Stimulated activated naive B cell treated with anti-CD40 and anti-IgM and Interleukin-4, amounts not matched to agents 10 μg/mL and 1 μg/mL and 100 μg/mL, for 72 hours (primary cell): ENCODE results near the gene MDM4.
"Not testable (repeated sequence)": the region's sequence is repeated elsewhere in the genome, so short reads cannot be mapped to it uniquely, and the experiment has no call there.

ENCODE experiments used
- ATAC-seq, 2 donors: fragments of 150-1000 bp; cut with Tn5 transposase; replicated peaks; 2 replicates each; pipeline ENCODE4 v1.10.0; 2021; ENCODE audit warnings: moderate library complexity in 1 of 2
- DNase-seq: peaks from one replicate; pipeline ENCODE4 v3.0.0; 2021
- H3K27ac Mint-ChIP-seq: one replicate; pipeline ENCODE4 v1.8.0; 2022; ENCODE audit warnings: mild to moderate bottlenecking, mixed read lengths
- H3K27me3 Mint-ChIP-seq, 2 donors: one replicate each; pipeline ENCODE4 v1.8.0; 2022; ENCODE audit warnings: mixed read lengths in 2 of 2
- H3K36me3 Mint-ChIP-seq, 2 donors: one replicate each; pipeline ENCODE4 v1.8.0; 2022; ENCODE audit warnings: mixed read lengths in 2 of 2, mild to moderate bottlenecking in 1 of 2
- H3K4me1 Mint-ChIP-seq, 2 donors: one replicate each; pipeline ENCODE4 v1.8.0; 2022; ENCODE audit warnings: mixed read lengths in 2 of 2, mild to moderate bottlenecking in 1 of 2
- H3K4me3 Mint-ChIP-seq, 2 donors: one replicate each; pipeline ENCODE4 v1.8.0; 2022; ENCODE audit warnings: mild to moderate bottlenecking in 2 of 2, mixed read lengths in 2 of 2, moderate library complexity in 1 of 2
- H3K9me3 Mint-ChIP-seq, 2 donors: one replicate each; pipeline ENCODE4 v1.8.0; 2022; ENCODE audit warnings: mixed read lengths in 2 of 2, mild to moderate bottlenecking in 1 of 2

MDM4 gene

DNA sequence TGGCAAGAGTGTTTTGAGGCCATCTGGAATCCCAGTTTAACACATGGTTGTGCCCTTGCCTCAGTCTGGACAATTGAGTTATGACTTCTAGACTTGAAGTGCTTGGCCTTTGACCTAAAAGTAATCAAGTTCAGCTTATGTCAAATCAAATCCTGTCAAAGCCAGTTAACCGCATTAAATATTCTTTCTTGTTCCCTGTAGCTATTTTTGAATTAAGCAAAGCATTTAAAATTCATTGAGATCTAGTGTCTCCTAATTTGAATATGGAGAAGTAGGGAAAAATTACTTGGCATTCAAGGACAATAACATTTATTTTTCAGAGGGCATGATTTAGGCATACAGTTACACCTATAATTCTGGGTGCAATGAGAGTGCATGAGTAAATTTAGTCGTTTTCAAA, 32.1 kb downstream of the MDM4 start:
- DNase-seq = no peak
- H3K27me3 Mint-ChIP-seq = no peaks in the 10 kb centered on the region
- H3K9me3 Mint-ChIP-seq = no peaks in the 10 kb centered on the region
- no peak overlapping the region for H3K4me3 Mint-ChIP-seq
- peak overlapping the region; percentile 42 for H3K27ac Mint-ChIP-seq
- peaks cover 16 to 23% of the 10 kb centered on the region in 2 donors for H3K4me1 Mint-ChIP-seq
- H3K36me3 Mint-ChIP-seq = peaks cover 48 to 60% of the 10 kb centered on the region in 2 donors
- ATAC-seq = no peak

DNA sequence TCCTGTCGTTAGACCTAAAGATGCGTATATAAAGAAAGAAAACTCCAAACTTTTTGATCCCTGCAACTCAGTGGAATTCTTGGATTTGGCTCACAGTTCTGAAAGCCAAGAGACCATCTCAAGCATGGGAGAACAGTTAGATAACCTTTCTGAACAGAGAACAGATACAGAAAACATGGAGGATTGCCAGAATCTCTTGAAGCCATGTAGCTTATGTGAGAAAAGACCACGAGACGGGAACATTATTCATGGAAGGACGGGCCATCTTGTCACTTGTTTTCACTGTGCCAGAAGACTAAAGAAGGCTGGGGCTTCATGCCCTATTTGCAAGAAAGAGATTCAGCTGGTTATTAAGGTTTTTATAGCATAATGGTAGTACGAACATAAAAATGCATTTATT, 33.1 kb downstream of the MDM4 start:
- Mint-ChIP-seq H3K9me3 (no peaks in the 10 kb centered on the region), H3K4me1 (peaks cover 9 to 13% of the 10 kb centered on the region in 2 donors), H3K4me3 (no peak overlapping the region), H3K27me3 (no peaks in the 10 kb centered on the region), H3K36me3 (peaks cover 38 to 52% of the 10 kb centered on the region in 2 donors), H3K27ac (peak overlapping the region; percentile 51)
- ATAC-seq (no peak), DNase-seq (no peak)

DNA sequence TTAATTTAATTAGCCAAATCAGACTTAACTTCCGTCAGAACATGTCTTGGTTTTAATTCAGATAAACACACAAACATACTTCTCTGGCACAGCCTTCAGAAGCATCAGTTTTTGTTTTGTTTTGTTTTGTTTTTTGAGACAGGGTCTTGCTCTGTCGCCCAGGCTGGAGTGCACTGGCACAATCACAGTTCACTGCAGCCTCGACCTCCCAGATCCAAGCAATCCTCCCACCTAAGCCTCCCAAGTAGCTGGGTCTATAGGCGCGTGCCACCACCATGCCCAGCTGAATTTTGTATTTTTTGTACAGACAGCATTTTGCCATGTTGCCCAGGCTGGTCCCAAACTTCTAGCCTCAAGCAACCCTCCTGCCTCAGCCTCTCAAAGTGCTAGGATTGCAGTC, 34.7 kb downstream of the MDM4 start:
- H3K27me3 Mint-ChIP-seq = no peaks in the 10 kb centered on the region
- peaks cover 0 to 2% of the 10 kb centered on the region in 2 donors for H3K4me1 Mint-ChIP-seq
- peaks cover 31 to 39% of the 10 kb centered on the region in 2 donors for H3K36me3 Mint-ChIP-seq
- no peak overlapping the region for H3K4me3 Mint-ChIP-seq
- H3K9me3 Mint-ChIP-seq = no peaks in the 10 kb centered on the region
- ATAC-seq (no peak), DNase-seq (no peak)
- peak overlapping the region; percentile 56 for H3K27ac Mint-ChIP-seq

- Mint-ChIP-seq H3K36me3 (peaks cover 31 to 38% of the 10 kb centered on the region in 2 donors), H3K4me1 (peaks cover 15 to 44% of the 10 kb centered on the region in 2 donors), H3K27me3 (no peaks in the 10 kb centered on the region), H3K4me3 (no peak overlapping the region), H3K9me3 (no peaks in the 10 kb centered on the region), H3K27ac (no peak overlapping the region)
- ATAC-seq = no peak
- no peak for DNase-seq
These were observed 40.3 kb downstream of the MDM4 start for GRCh38 chr1:204556458-204557052.

DNA sequence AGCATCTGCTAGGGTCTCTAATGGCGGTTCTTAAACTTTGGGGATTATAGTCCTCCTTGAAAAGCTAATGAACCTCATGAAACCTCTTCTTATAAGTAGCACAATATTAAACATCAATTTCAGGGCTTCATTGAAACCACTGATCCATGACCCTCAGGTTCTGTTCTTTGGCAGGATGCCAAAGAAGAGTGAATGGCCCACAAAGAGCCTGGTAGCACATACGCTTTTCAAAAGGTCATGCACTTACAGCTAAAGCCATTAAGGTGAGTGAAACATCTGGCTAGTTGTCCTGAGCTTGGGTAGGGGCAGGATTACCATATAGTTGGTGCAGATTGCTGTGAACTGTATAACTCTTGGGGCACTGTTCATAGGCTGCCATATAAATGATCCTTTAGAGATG, 42.3 kb downstream of the MDM4 start:
- Mint-ChIP-seq H3K27ac (no peak overlapping the region), H3K9me3 (no peaks in the 10 kb centered on the region), H3K27me3 (no peaks in the 10 kb centered on the region), H3K4me3 (no peak overlapping the region), H3K36me3 (peaks cover 35 to 37% of the 10 kb centered on the region in 2 donors), H3K4me1 (peaks cover 21 to 58% of the 10 kb centered on the region in 2 donors)
- DNase-seq (no peak), ATAC-seq (peak; percentile 9 to 42)

DNA sequence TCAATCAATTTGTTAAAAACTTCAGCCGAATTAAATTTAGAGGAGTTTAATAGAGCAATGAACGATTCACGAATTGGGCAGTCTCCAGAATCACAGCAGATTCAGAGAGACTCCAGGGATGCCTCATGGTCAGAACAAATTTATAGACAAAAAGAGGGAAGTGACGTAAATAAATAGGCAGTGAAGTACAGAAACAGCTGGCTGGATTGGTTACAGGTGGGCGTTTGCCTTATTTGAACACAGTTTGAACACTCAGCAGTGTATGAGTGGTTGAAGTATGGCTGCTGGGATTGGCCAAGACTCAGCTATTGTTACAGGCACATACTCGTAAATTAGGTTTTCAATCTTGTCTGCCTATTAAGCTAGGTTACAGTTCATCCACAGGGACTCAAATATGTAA, 43.8 kb downstream of the MDM4 start:
- Mint-ChIP-seq H3K36me3 (peaks cover 43 to 44% of the 10 kb centered on the region in 2 donors), H3K4me1 (peaks cover 30 to 74% of the 10 kb centered on the region in 2 donors), H3K27ac (peak overlapping the region; percentile 74)
- H3K27me3 Mint-ChIP-seq, H3K9me3 Mint-ChIP-seq, H3K4me3 Mint-ChIP-seq: not testable (repeated sequence)
- DNase-seq (peak; percentile 12), ATAC-seq (peak; percentile 25 to 55)

- Mint-ChIP-seq H3K4me1 (peaks cover 34 to 79% of the 10 kb centered on the region in 2 donors), H3K4me3 (no peak overlapping the region), H3K9me3 (no peaks in the 10 kb centered on the region), H3K36me3 (peaks cover 42 to 48% of the 10 kb centered on the region in 2 donors), H3K27ac (peak overlapping the region; percentile 68), H3K27me3 (no peaks in the 10 kb centered on the region)
- no peak for DNase-seq
- ATAC-seq = no peak
These were observed 44.5 kb downstream of the MDM4 start for GRCh38 chr1:204560590-204561150.

- Mint-ChIP-seq H3K4me1 (peaks cover 37 to 82% of the 10 kb centered on the region in 2 donors), H3K36me3 (peaks cover 42 to 45% of the 10 kb centered on the region in 2 donors)
- ATAC-seq = no peak
These were observed 46.1 kb downstream of the MDM4 start for GRCh38 chr1:204562075-204562990.

GRCh38 chr1:204563307-204563706, 47.1 kb downstream of the MDM4 start:
- H3K36me3 Mint-ChIP-seq = peaks cover 42 to 49% of the 10 kb centered on the region in 2 donors
- peaks cover 37 to 73% of the 10 kb centered on the region in 2 donors for H3K4me1 Mint-ChIP-seq
- DNase-seq (no peak), ATAC-seq (no peak)
- no peak overlapping the region for H3K4me3 Mint-ChIP-seq
- no peaks in the 10 kb centered on the region for H3K9me3 Mint-ChIP-seq
- H3K27ac Mint-ChIP-seq = peak overlapping the region; percentile 31
- H3K27me3 Mint-ChIP-seq = no peaks in the 10 kb centered on the region

More at GRCh38 chr1:204562075-204562990, 46.1 kb downstream of the MDM4 start:
- Mint-ChIP-seq H3K27me3 (no peaks in the 10 kb centered on the region), H3K27ac (no peak overlapping the region), H3K9me3 (no peaks in the 10 kb centered on the region), H3K4me3 (no peak overlapping the region)
- DNase-seq = no peak

DNA sequence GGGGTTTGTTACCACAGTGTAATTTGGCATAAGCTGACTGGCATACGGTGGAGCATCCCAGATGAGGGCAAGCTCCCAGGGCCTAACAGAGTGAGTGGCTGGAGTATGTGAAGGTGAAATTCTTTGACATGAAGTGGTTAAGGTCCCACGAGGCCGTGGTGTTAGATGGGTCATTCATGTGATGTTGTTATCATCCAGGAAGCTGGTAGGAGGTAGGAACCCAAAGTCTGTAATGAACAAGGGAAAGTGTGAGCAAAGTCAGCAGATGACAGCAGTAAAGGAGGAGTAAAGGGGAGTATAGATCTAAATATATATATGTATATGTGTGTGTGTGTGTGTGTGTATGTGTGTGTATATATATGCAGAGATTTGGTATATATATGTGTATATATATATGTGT, 47.6 kb downstream of the MDM4 start:
- peak overlapping the region; percentile 49 for H3K27ac Mint-ChIP-seq
- H3K4me1 Mint-ChIP-seq = peaks cover 37 to 68% of the 10 kb centered on the region in 2 donors
- DNase-seq = no peak
- ATAC-seq = no peak
- H3K27me3 Mint-ChIP-seq = no peaks in the 10 kb centered on the region
- no peak overlapping the region for H3K4me3 Mint-ChIP-seq
- no peaks in the 10 kb centered on the region for H3K9me3 Mint-ChIP-seq
- peaks cover 45 to 49% of the 10 kb centered on the region in 2 donors for H3K36me3 Mint-ChIP-seq

DNA sequence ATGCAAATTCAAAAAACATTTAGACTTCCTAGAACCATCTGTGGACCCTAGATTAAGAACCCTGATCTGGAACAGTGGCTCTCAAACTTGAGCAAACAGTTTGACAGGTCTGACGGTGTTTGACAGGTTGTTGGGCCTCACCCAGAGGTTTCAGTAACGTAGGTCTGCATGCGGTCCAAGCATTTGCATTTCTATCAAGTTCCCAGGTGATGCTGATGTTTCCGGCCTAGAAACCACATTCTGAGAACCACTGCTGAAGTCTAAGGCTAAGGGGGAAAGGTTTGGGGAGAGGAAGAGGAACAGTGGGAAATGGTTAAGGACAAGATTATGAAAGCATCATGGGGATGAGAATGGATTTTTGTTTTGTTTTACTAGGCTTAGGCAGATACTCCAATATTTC, 48.6 kb downstream of the MDM4 start:
- no peaks in the 10 kb centered on the region for H3K27me3 Mint-ChIP-seq
- H3K36me3 Mint-ChIP-seq = peaks cover 41 to 52% of the 10 kb centered on the region in 2 donors
- DNase-seq (peak; percentile 63), ATAC-seq (peak; percentile 91 to 94)
- H3K4me3 Mint-ChIP-seq = peak overlapping the region in 1 of 2 donors; percentile 1
- no peaks in the 10 kb centered on the region for H3K9me3 Mint-ChIP-seq
- peak overlapping the region; percentile 70 for H3K27ac Mint-ChIP-seq
- H3K4me1 Mint-ChIP-seq = peaks cover 36 to 60% of the 10 kb centered on the region in 2 donors

- peak; percentile 75 to 76 for ATAC-seq
- no peak overlapping the region for H3K4me3 Mint-ChIP-seq
- peaks cover 28 to 49% of the 10 kb centered on the region in 2 donors for H3K4me1 Mint-ChIP-seq
- H3K9me3 Mint-ChIP-seq = no peaks in the 10 kb centered on the region
- peak; percentile 65 for DNase-seq
- H3K27ac Mint-ChIP-seq = peak overlapping the region; percentile 86
- H3K36me3 Mint-ChIP-seq = peaks cover 39 to 51% of the 10 kb centered on the region in 2 donors
- H3K27me3 Mint-ChIP-seq = no peaks in the 10 kb centered on the region
These were observed 49.7 kb downstream of the MDM4 start for GRCh38 chr1:204565617-204566582.

DNA sequence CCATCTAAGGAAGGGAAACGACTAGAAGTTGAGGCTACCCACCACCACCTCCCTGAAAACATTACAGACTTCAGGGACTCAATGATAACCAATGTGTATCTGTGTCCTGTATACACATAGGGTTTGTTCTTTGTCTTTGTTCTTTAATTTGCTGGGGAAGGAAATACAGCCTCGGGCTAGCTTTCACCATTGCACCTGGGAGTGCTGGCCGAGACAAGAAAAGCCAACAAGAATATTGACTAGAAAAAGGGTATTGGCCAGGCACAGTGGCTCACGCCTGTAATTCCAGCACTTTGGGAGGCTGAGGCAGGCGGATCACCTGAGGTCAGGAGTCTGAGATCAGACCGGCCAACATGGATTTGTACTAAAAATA, 50.4 kb downstream of the MDM4 start:
- no peak overlapping the region for H3K27ac Mint-ChIP-seq
- H3K4me3 Mint-ChIP-seq = no peak overlapping the region
- no peak for DNase-seq
- no peaks in the 10 kb centered on the region for H3K27me3 Mint-ChIP-seq
- no peaks in the 10 kb centered on the region for H3K9me3 Mint-ChIP-seq
- peaks cover 35 to 51% of the 10 kb centered on the region in 2 donors for H3K36me3 Mint-ChIP-seq
- peaks cover 24 to 44% of the 10 kb centered on the region in 2 donors for H3K4me1 Mint-ChIP-seq
- no peak for ATAC-seq
